GM12878 (cell line): Measurements from ENCODE around the gene SCMH1.

Experiments used
- BRCA1 ChIP-seq: IDR thresholded peaks from 2 replicates; pipeline ENCODE4 v1.6.1; 2011; ENCODE audit warnings: low read depth, low read length, improper control_type of control experiment
- CTCF ChIP-seq, 3 experiments: IDR thresholded peaks in 2 of 3; conservative IDR thresholded peaks in 1 of 3; 2 replicates each; pipeline ENCODE4 v1.5.1; 2011; ENCODE audit warnings: low read depth in 3 of 3, low read length in 3 of 3, mild to moderate bottlenecking in 3 of 3, control low read depth in 2 of 3, moderate library complexity in 2 of 3, inconsistent platforms in 1 of 3, mixed read lengths in 1 of 3; ENCODE audit not compliant: control insufficient read depth in 2 of 3, insufficient read depth in 1 of 3; ENCODE audit errors: extremely low read depth in 1 of 3
- GABPA ChIP-seq: IDR thresholded peaks from 2 replicates; pipeline ENCODE4 v1.6.1; 2014; ENCODE audit warnings: antibody characterized with exemption, low read depth, mild to moderate bottlenecking, inconsistent platforms
- IKZF1 ChIP-seq: fragments of 450-650 bp; conservative IDR thresholded peaks from 2 replicates; pipeline ENCODE4 v1.6.1; 2017; ENCODE audit warnings: antibody characterized with exemption, mild to moderate bottlenecking
- JUNB ChIP-seq: IDR thresholded peaks from 2 replicates; pipeline ENCODE4 v1.6.1; 2016; ENCODE audit warnings: antibody characterized with exemption, mild to moderate bottlenecking
- KDM1A ChIP-seq: fragments of 200-600 bp; sonication (generic); IDR thresholded peaks from 2 replicates; pipeline ENCODE4 v1.6.1; 2016; ENCODE audit warnings: borderline replicate concordance
- MAX ChIP-seq: IDR thresholded peaks from 2 replicates; pipeline ENCODE4 v1.6.1; 2012; ENCODE audit warnings: low read depth, low read length, improper control_type of control experiment
- NRF1 ChIP-seq: conservative IDR thresholded peaks from 2 replicates; pipeline ENCODE4 v1.6.1; 2011; ENCODE audit warnings: mild to moderate bottlenecking, low read depth, low read length, improper control_type of control experiment
- POLR2A ChIP-seq: IDR thresholded peaks from 2 replicates; pipeline ENCODE4 v1.6.1; 2011; ENCODE audit warnings: low read depth, mild to moderate bottlenecking, low read length
- RAD51 ChIP-seq: fragments of 450-650 bp; IDR thresholded peaks from 2 replicates; pipeline ENCODE4 v1.6.1; 2016; ENCODE audit warnings: moderate library complexity, mild to moderate bottlenecking, inconsistent platforms
- RCOR1 ChIP-seq: conservative IDR thresholded peaks from 2 replicates; pipeline ENCODE4 v1.6.1; 2012; ENCODE audit warnings: low read depth, low read length, improper control_type of control experiment
- SIX5 ChIP-seq: IDR thresholded peaks from 2 replicates; pipeline ENCODE4 v1.6.1; 2011; ENCODE audit warnings: mild to moderate bottlenecking, low read depth, low read length, moderate library complexity; ENCODE audit not compliant: severe bottlenecking
- YY1 ChIP-seq: IDR thresholded peaks from 2 replicates; pipeline ENCODE4 v1.6.1; 2011; ENCODE audit warnings: low read depth, mild to moderate bottlenecking, low read length
- ZSCAN29 ChIP-seq: fragments of 450-650 bp; IDR thresholded peaks from 2 replicates; pipeline ENCODE4 v1.6.1; 2017; ENCODE audit warnings: mild to moderate bottlenecking, moderate library complexity

- TF ChIP-seq KDM1A: no peak
- no peak for TF ChIP-seq CTCF (IDR thresholded peaks at IDR 0.05 in 2 of 3, conservative IDR thresholded peaks at IDR 0.05 in 1 of 3; ENCODE audit: control insufficient read depth in 2 of 3, extremely low read depth in 1 of 3, insufficient read depth in 1 of 3, low read depth in 3 of 3, low read length in 3 of 3)
- no peak for TF ChIP-seq MAX
- no peak for TF ChIP-seq BRCA1
- no peak for TF ChIP-seq SIX5
- no peak for TF ChIP-seq RCOR1
- TF ChIP-seq POLR2A: no peak
- no peak for TF ChIP-seq RAD51
- TF ChIP-seq ZSCAN29: no peak
- TF ChIP-seq GABPA: no peak
- no peak for TF ChIP-seq NRF1
- TF ChIP-seq JUNB: no peak
- no peak for TF ChIP-seq YY1
- no peak for TF ChIP-seq IKZF1
Measured at GRCh38 chr1:41151846-41152245, 90.3 kb downstream of the SCMH1 start.
